Cardiac muscle cell (in vitro differentiated cells and primary cell): ENCODE results near the gene CRIP1. TPM values are rescaled to one million over a fixed set of nuclear protein-coding genes. Genes with fewer than 3 reads are reported as not detected.

Experiments used
- DNase-seq, 2 donors: peaks; one replicate each; pipeline versions ENCODE4 v3.0.0 to v3.0.0-alpha.2; 2010 to 2017; ENCODE audit warnings: low read depth in 1 of 2, low spot score in 1 of 2
- H3K27ac ChIP-seq: fragments of 200-600 bp; sonication (generic); 2 replicates; pipeline ENCODE4 v1.5.1; 2016
- H3K27me3 ChIP-seq: fragments of 200-600 bp; sonication (generic); 2 replicates; pipeline ENCODE4 v1.6.0; 2016; ENCODE audit warnings: control low read depth
- H3K36me3 ChIP-seq: fragments of 200-600 bp; sonication (generic); 2 replicates; pipeline ENCODE4 v1.5.1; 2016; ENCODE audit warnings: control low read depth
- H3K4me1 ChIP-seq: fragments of 200-600 bp; sonication (generic); 2 replicates; pipeline ENCODE4 v1.8.1; 2017; ENCODE audit warnings: low read depth, mild to moderate bottlenecking, mixed run types
- H3K4me3 ChIP-seq: fragments of 200-600 bp; sonication (generic); 2 replicates; pipeline ENCODE4 v1.5.1; 2016; ENCODE audit warnings: mild to moderate bottlenecking
- H3K9me3 ChIP-seq: fragments of 200-600 bp; sonication (generic); 2 replicates; pipeline ENCODE4 v1.5.1; 2017; ENCODE audit warnings: low read depth, mild to moderate bottlenecking, control low read depth
- polyA plus RNA-seq: library from polyadenylated mRNA; unstranded; fragments of >200 nt; fragmentation: Nextera tagmentation; extraction: Ambion mirVana; gene quantifications from 2 replicates; pipeline ENCODE4 v1.2.1, GENCODE V29; 2016
- total RNA-seq: library from RNA; depleted of rRNA; stranded (reverse); fragments of >200 nt; gene quantifications from 2 replicates; pipeline ENCODE4 v1.2.3, GENCODE V29; 2016
- TF ChIP-seq, protein P1 (sequence below): IDR thresholded peaks from 2 replicates; pipeline ENCODE4 v1.5.1; 2012; ENCODE audit warnings: low read depth, mild to moderate bottlenecking, low read length

Gene CRIP1
- total and polyA plus RNA-seq, 2 experiments from 2014 or later, result 51.1 to 196 TPM

DNA sequence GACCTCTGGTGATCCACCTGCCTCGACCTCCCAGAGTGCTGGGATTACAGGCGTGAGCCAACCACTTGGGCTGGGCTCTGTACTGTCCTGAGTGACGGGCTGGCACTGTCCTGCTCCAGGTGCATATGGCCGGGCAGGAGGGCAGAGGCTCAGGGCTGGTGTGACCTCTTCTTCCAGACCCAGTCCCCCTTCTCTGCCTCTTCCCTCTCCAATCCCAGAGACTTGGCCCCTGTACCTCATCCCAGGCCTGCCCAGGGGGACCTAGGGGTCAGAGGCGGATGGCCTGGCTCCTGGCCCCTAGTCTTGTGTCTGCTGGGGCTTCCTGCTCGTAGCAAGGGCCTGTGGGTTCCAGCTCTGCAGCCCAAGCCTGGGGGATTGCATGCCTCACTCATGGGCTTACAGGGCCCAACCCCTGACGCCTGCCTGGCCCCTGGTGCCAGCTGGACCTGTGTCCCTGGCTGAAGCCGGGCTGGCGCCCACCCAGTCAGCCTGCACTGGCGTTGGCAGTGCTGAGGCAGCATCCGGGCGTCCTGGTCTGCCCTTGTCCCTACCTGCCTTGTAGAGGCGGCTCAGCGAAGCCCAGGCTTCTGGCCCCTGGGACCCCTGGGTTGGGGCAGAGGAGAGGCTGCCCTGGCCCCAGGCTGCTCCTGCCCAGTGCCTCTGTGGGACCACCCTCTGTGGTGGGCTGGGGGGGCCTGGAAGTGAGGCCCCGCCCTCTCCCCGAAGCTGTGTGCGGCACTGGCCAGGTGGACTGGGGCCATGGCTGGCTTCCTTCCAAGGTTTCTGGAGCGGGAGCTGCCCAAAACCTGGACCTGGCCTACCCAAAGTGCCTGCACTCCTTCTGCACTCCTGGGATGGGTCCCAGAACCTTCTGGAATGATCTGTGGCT is 8.7 kb downstream of the CRIP1 start:
- Histone ChIP-seq H3K4me3 (no peak overlapping the region), H3K36me3 (no peaks in the 10 kb centered on the region), H3K27me3 (no peaks in the 10 kb centered on the region), H3K4me1 (no peaks in the 10 kb centered on the region), H3K9me3 (no peaks in the 10 kb centered on the region), H3K27ac (no peak overlapping the region)
- TF ChIP-seq, protein P1, sequence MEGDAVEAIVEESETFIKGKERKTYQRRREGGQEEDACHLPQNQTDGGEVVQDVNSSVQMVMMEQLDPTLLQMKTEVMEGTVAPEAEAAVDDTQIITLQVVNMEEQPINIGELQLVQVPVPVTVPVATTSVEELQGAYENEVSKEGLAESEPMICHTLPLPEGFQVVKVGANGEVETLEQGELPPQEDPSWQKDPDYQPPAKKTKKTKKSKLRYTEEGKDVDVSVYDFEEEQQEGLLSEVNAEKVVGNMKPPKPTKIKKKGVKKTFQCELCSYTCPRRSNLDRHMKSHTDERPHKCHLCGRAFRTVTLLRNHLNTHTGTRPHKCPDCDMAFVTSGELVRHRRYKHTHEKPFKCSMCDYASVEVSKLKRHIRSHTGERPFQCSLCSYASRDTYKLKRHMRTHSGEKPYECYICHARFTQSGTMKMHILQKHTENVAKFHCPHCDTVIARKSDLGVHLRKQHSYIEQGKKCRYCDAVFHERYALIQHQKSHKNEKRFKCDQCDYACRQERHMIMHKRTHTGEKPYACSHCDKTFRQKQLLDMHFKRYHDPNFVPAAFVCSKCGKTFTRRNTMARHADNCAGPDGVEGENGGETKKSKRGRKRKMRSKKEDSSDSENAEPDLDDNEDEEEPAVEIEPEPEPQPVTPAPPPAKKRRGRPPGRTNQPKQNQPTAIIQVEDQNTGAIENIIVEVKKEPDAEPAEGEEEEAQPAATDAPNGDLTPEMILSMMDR, result no peak
- DNase-seq, result no peak

DNA sequence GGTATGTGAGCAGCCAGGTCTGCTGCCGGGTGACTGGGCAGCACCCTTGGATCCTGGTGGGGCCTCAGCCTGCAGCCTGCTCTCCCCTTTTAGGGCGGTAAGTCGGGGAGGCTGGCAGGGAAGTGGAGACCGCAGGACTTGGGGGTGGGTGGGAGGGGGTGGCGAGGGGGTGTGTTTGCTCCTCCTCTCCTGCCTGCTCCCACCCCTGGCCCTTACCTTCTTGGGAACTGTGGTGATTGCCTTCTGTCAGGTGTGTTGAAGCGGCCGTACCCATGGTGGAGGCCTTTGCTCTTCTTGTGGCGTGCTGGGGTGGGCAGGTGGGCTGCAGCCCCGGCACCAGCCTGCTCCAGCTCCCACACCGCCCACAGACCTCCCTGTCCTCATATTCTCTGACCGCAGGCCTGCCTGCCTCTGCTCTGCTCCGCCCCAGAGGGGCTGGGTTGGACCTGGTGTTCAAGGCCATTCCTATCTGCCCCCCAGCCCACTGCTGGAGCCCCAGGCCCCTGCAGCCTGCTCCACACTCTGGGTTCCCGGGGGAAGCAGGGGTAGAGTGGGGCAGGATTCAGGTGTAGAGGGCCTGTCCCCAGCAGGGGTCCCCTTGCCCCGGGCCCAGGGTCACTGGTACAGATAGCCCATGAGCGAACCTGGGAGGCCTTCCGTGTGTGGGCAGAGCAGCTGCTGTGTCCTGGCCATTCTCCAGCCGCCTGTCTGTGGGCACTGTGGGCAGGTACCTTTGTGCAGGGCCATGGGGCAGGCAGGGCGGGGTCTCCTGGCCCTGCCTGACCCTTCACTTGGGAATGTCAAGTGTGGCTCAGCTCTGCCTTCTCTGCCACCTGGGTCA is 9.5 kb downstream of the CRIP1 start:
- Histone ChIP-seq H3K9me3 (no peaks in the 10 kb centered on the region), H3K27ac (no peak overlapping the region), H3K27me3 (no peaks in the 10 kb centered on the region), H3K4me1 (no peaks in the 10 kb centered on the region), H3K36me3 (no peaks in the 10 kb centered on the region), H3K4me3 (no peak overlapping the region)
- TF ChIP-seq, protein P1, result no peak
- DNase-seq, result no peak

DNA sequence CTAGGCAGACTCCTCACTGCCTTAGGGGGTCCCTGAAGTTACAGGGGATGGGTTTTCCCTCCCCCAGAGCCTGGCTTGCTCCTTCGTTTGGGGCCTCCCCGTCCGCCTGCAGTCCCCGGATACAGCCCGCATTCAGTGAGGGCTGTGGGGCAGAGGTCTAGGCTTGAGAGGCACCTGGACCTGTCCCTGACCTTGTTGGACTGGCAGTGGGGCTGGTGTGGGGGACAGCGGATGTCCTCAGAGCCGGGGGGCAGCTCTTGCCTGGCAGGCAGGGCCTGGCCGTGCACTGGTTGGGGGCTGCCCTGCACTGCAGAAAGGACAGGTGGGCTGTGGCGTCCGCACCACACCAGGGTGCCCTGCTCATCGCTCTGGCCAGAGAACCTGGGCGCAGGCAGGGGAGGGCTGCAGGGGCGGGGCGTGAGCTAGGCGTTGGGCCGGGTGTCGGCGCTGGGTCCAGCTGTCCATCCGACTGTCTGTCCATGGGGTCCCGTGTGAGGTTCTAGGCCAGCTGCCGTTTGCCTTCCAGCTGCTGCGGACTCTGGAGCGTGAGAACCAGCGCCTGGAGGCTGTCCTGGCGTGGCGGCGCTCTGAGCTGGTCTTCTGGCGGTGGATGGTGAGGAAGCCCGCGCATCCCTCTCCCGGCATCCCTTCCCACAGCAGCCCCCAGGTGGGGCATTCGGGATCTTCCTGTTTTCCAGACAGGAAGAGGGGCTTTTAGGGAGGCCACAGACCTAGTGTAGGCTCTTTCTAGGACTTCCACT is 10.3 kb downstream of the CRIP1 start:
- Histone ChIP-seq H3K27ac (no peak overlapping the region), H3K4me1 (no peaks in the 10 kb centered on the region), H3K36me3 (no peaks in the 10 kb centered on the region), H3K9me3 (no peaks in the 10 kb centered on the region), H3K4me3 (no peak overlapping the region), H3K27me3 (no peaks in the 10 kb centered on the region)
- TF ChIP-seq, protein P1, result no peak
- no peak for DNase-seq

DNA sequence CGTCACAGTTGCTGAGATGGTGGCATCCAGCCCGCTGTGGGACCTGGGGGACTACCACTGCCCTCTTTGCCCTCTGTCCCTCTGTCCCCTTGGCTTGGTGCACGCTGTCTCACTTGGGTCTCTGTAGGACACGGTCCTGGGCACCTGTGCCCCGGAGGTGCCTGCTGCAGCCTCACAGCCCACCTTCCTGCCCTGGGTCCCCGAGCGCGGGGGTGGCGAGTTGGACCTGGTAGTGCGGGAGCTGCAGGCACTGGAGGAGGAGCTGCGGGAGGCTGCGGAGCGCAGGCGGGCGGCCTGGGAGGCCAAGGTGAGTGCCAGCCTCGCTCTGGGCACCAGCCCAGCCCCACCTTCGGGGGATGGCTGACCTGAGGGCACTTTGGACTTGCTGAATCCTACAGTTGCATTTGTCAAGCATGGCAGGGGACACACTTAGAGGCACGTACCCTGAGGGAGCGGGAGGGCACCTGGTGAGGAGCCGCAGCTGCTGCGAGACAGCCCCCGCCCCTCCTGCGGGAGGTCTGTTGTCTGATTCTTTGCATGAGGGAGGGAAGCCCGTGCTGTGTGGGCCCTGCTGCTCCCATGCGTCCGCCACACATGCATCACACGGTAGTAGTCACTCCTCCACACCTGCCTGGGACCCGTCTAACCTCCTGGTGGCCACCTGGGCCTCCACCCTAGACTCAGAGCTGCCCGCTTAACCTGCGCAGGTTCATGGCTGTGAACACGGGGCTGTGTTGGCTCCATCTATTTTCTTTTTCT is 11.2 kb downstream of the CRIP1 start:
- TF ChIP-seq, protein P1, result no peak

More for the DNA sequence above, 11.2 kb downstream of the CRIP1 start:
- no peak for DNase-seq
- H3K27ac ChIP-seq, result no peak overlapping the region
- no peaks in the 10 kb centered on the region for H3K36me3 ChIP-seq
- H3K4me3 ChIP-seq, result no peak overlapping the region
- H3K9me3 ChIP-seq, result no peaks in the 10 kb centered on the region
- H3K27me3 ChIP-seq, result no peaks in the 10 kb centered on the region
- no peaks in the 10 kb centered on the region for H3K4me1 ChIP-seq
